ENCODE measurements around the gene CCL2.

Gene CCL2

GRCh38 chr17:34242587-34243363, 12.3 kb upstream of the CCL2 start:
- DNase-seq: no peak

- DNase-seq: no peak
Observed at GRCh38 chr17:34243364-34244320, 11.4 kb upstream of the CCL2 start.

GRCh38 chr17:34245351-34245905, 9.7 kb upstream of the CCL2 start:
- DNase-seq: no peak

GRCh38 chr17:34246446-34246845, 8.6 kb upstream of the CCL2 start:
- DNase-seq: no peak

GRCh38 chr17:34246881-34247280, 8.2 kb upstream of the CCL2 start:
- DNase-seq: no peak

- no peak for DNase-seq
Observed at GRCh38 chr17:34248511-34249024, 6.5 kb upstream of the CCL2 start.

- no peak for DNase-seq
Observed at GRCh38 chr17:34249061-34249460, 6.0 kb upstream of the CCL2 start.

- no peak for DNase-seq
Observed at GRCh38 chr17:34249478-34249877, 5.6 kb upstream of the CCL2 start.

- DNase-seq: no peak
Observed at GRCh38 chr17:34251186-34251585, 3.9 kb upstream of the CCL2 start.

- no peak for DNase-seq
Observed at GRCh38 chr17:34252095-34252443, 3.0 kb upstream of the CCL2 start.

GRCh38 chr17:34252444-34253138, 2.5 kb upstream of the CCL2 start:
- DNase-seq: no peak

GRCh38 chr17:34253139-34253525, 2.0 kb upstream of the CCL2 start:
- DNase-seq: no peak

- DNase-seq: no peak
Observed at GRCh38 chr17:34254146-34254545, 939 bp upstream of the CCL2 start.

- no peak for DNase-seq
Observed at GRCh38 chr17:34255381-34255732, 272 bp downstream of the CCL2 start.

GRCh38 chr17:34255841-34256240, 756 bp downstream of the CCL2 start:
- no peak for DNase-seq

GRCh38 chr17:34257299-34257985, 2.4 kb downstream of the CCL2 start:
- DNase-seq: no peak

- DNase-seq: no peak
Observed at GRCh38 chr17:34257986-34258326, 2.9 kb downstream of the CCL2 start.

- no peak for DNase-seq
Observed at GRCh38 chr17:34259146-34259545, 4.1 kb downstream of the CCL2 start.

- no peak for DNase-seq
Observed at GRCh38 chr17:34260861-34261260, 5.8 kb downstream of the CCL2 start.

- DNase-seq: peak in 1 of 5 experiments; percentile 63
Observed at GRCh38 chr17:34261568-34262337, 6.7 kb downstream of the CCL2 start.

- no peak for DNase-seq
Observed at GRCh38 chr17:34265711-34266110, 10.6 kb downstream of the CCL2 start.

GRCh38 chr17:34269969-34270368, 14.9 kb downstream of the CCL2 start, which contains the start of gene CCL7:
Gene CCL7 (plus strand): TSS chr17:34270221. CDS start chr17:34270291, 70 bp downstream.
- DNase-seq: no peak

All from T-helper 2 cell (primary cell).